ENCODE data around the gene RAB17. TPM values are rescaled to one million over a fixed set of nuclear protein-coding genes. Genes with fewer than 3 reads are reported as not detected.

RAB17 gene
- total and polyA plus RNA-seq, 2 of the 8 experiments (the other 6 are each of a cell fraction or from before 2014, with no cell fraction given): 42.6 to 83.4 TPM

DNA sequence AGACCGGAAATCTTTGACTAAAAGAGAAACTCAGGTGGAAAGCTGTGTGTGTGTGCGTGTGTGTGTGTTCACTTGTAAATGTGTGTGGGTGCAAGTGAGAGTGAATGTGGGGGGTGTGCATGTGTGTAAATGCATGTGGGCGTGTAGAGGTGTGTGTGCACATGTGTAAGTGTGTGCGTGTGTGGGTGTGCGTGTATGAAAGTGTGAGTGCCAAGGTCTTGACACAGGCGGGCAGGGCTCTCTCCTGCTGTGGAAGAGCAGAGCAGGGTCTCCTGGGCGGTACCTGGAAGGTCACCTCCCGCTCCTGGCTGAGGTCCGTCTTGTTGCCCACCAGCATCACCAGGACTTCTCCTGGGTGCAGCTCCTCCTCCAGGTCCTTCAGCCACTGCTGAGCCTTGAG lies 13.6 kb downstream of the RAB17 start (continued):
- TF ChIP-seq, protein P1, sequence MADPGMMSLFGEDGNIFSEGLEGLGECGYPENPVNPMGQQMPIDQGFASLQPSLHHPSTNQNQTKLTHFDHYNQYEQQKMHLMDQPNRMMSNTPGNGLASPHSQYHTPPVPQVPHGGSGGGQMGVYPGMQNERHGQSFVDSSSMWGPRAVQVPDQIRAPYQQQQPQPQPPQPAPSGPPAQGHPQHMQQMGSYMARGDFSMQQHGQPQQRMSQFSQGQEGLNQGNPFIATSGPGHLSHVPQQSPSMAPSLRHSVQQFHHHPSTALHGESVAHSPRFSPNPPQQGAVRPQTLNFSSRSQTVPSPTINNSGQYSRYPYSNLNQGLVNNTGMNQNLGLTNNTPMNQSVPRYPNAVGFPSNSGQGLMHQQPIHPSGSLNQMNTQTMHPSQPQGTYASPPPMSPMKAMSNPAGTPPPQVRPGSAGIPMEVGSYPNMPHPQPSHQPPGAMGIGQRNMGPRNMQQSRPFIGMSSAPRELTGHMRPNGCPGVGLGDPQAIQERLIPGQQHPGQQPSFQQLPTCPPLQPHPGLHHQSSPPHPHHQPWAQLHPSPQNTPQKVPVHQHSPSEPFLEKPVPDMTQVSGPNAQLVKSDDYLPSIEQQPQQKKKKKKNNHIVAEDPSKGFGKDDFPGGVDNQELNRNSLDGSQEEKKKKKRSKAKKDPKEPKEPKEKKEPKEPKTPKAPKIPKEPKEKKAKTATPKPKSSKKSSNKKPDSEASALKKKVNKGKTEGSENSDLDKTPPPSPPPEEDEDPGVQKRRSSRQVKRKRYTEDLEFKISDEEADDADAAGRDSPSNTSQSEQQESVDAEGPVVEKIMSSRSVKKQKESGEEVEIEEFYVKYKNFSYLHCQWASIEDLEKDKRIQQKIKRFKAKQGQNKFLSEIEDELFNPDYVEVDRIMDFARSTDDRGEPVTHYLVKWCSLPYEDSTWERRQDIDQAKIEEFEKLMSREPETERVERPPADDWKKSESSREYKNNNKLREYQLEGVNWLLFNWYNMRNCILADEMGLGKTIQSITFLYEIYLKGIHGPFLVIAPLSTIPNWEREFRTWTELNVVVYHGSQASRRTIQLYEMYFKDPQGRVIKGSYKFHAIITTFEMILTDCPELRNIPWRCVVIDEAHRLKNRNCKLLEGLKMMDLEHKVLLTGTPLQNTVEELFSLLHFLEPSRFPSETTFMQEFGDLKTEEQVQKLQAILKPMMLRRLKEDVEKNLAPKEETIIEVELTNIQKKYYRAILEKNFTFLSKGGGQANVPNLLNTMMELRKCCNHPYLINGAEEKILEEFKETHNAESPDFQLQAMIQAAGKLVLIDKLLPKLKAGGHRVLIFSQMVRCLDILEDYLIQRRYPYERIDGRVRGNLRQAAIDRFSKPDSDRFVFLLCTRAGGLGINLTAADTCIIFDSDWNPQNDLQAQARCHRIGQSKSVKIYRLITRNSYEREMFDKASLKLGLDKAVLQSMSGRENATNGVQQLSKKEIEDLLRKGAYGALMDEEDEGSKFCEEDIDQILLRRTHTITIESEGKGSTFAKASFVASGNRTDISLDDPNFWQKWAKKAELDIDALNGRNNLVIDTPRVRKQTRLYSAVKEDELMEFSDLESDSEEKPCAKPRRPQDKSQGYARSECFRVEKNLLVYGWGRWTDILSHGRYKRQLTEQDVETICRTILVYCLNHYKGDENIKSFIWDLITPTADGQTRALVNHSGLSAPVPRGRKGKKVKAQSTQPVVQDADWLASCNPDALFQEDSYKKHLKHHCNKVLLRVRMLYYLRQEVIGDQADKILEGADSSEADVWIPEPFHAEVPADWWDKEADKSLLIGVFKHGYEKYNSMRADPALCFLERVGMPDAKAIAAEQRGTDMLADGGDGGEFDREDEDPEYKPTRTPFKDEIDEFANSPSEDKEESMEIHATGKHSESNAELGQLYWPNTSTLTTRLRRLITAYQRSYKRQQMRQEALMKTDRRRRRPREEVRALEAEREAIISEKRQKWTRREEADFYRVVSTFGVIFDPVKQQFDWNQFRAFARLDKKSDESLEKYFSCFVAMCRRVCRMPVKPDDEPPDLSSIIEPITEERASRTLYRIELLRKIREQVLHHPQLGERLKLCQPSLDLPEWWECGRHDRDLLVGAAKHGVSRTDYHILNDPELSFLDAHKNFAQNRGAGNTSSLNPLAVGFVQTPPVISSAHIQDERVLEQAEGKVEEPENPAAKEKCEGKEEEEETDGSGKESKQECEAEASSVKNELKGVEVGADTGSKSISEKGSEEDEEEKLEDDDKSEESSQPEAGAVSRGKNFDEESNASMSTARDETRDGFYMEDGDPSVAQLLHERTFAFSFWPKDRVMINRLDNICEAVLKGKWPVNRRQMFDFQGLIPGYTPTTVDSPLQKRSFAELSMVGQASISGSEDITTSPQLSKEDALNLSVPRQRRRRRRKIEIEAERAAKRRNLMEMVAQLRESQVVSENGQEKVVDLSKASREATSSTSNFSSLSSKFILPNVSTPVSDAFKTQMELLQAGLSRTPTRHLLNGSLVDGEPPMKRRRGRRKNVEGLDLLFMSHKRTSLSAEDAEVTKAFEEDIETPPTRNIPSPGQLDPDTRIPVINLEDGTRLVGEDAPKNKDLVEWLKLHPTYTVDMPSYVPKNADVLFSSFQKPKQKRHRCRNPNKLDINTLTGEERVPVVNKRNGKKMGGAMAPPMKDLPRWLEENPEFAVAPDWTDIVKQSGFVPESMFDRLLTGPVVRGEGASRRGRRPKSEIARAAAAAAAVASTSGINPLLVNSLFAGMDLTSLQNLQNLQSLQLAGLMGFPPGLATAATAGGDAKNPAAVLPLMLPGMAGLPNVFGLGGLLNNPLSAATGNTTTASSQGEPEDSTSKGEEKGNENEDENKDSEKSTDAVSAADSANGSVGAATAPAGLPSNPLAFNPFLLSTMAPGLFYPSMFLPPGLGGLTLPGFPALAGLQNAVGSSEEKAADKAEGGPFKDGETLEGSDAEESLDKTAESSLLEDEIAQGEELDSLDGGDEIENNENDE (IDR thresholded peaks at IDR 0.05; ENCODE audit: insufficient replicate concordance, low read length): no peak
- TF ChIP-seq KDM1A (IDR thresholded peaks at IDR 0.05; ENCODE audit: borderline replicate concordance, low read length): no peak
- no peak for TF ChIP-seq TAF7 (optimal IDR thresholded peaks at IDR 0.05; ENCODE audit: borderline replicate concordance, low read depth, low read length)
- TF ChIP-seq SAP30 (IDR thresholded peaks at IDR 0.05; ENCODE audit: insufficient read depth, insufficient replicate concordance, low read length): no peak
- TF ChIP-seq, protein P2, sequence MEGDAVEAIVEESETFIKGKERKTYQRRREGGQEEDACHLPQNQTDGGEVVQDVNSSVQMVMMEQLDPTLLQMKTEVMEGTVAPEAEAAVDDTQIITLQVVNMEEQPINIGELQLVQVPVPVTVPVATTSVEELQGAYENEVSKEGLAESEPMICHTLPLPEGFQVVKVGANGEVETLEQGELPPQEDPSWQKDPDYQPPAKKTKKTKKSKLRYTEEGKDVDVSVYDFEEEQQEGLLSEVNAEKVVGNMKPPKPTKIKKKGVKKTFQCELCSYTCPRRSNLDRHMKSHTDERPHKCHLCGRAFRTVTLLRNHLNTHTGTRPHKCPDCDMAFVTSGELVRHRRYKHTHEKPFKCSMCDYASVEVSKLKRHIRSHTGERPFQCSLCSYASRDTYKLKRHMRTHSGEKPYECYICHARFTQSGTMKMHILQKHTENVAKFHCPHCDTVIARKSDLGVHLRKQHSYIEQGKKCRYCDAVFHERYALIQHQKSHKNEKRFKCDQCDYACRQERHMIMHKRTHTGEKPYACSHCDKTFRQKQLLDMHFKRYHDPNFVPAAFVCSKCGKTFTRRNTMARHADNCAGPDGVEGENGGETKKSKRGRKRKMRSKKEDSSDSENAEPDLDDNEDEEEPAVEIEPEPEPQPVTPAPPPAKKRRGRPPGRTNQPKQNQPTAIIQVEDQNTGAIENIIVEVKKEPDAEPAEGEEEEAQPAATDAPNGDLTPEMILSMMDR (IDR thresholded peaks at IDR 0.05; ENCODE audit: control extremely low read depth in 1 of 3, insufficient read depth in 1 of 3, low read depth in 1 of 3, low read length in 3 of 3): no peak
- no peak for TF ChIP-seq RBBP5 (IDR thresholded peaks at IDR 0.05; ENCODE audit: borderline replicate concordance, low read depth, low read length)

Measured in H1 (cell line).